Hepatocyte (in vitro differentiated cells): ENCODE results near the gene RAD1.

Source experiments
- CTCF ChIP-seq: fragments of 200-600 bp; sonication (generic); IDR thresholded peaks from 2 replicates; pipeline ENCODE4 v1.5.1; 2016; ENCODE audit warnings: antibody characterized with exemption, mild to moderate bottlenecking; ENCODE audit not compliant: poor library complexity
- EZH2 ChIP-seq: fragments of 200-600 bp; sonication (generic); IDR thresholded peaks from 2 replicates; pipeline ENCODE4 v1.6.1; 2016; ENCODE audit warnings: antibody characterized with exemption, mild to moderate bottlenecking, borderline replicate concordance
- EZH2phosphoT487 ChIP-seq: fragments of 200-600 bp; sonication (generic); IDR thresholded peaks from one replicate; pipeline ENCODE4 v1.6.1; 2018; ENCODE audit warnings: antibody characterized with exemption, mild to moderate bottlenecking, low read depth, moderate library complexity; ENCODE audit not compliant: unreplicated experiment, severe bottlenecking

GRCh38 chr5:34867660-34868059 lies 47.6 kb downstream of the RAD1 start:
- TF ChIP-seq EZH2: no peak
- TF ChIP-seq CTCF: no peak
- TF ChIP-seq EZH2phosphoT487: no peak
